Activated naive CD4-positive, alpha-beta T cell treated with anti-CD3 and anti-CD28 coated beads, Interleukin-2, amount 50 U/mL, for 72 hours (primary cell): ENCODE results near the gene TTC7B. TPM values are rescaled to one million over a fixed set of nuclear protein-coding genes. Genes with fewer than 3 reads are reported as not detected.
"Not testable (repeated sequence)": the region's sequence is repeated elsewhere in the genome, so short reads cannot be mapped to it uniquely, and the experiment has no call there.

Experiments used
- ATAC-seq, 2 donors: fragments of 150-1000 bp; cut with Tn5 transposase; 2 replicates each; pipeline ENCODE4 v1.10.0; 2021; ENCODE audit warnings: mild to moderate bottlenecking in 2 of 2, moderate library complexity in 2 of 2
- DNase-seq, 2 donors: peaks; one replicate each; pipeline ENCODE4 v3.0.0; 2021 to 2022; ENCODE audit warnings: low spot score in 2 of 2
- H3K27ac Mint-ChIP-seq, 2 donors: one replicate each; pipeline ENCODE4 v1.8.0; 2022; ENCODE audit warnings: mild to moderate bottlenecking in 2 of 2, mixed read lengths in 2 of 2
- H3K36me3 Mint-ChIP-seq, 2 donors: one replicate each; pipeline ENCODE4 v1.8.0; 2022; ENCODE audit warnings: mixed read lengths in 2 of 2
- H3K9me3 Mint-ChIP-seq, 2 donors: one replicate each; pipeline ENCODE4 v1.8.0; 2022; ENCODE audit warnings: mixed read lengths in 2 of 2
- total RNA-seq, 2 donors: library from RNA; stranded (reverse); gene quantifications; one replicate each; pipeline ENCODE4 v1.2.3, GENCODE V29; 2022

TTC7B gene
- total RNA-seq, 2 donors from 2014 or later: 7.2 to 9.1 TPM

- H3K27ac Mint-ChIP-seq: peak overlapping the region in 1 of 2 donors; percentile 17
- no peak for ATAC-seq
- H3K36me3 Mint-ChIP-seq: no peaks in the 10 kb centered on the region
- H3K9me3 Mint-ChIP-seq: no peaks in the 10 kb centered on the region
- no peak for DNase-seq
These were observed 280.6 kb downstream of the TTC7B start for GRCh38 chr14:90535556-90536090.

GRCh38 chr14:90534838-90535555 is 281.2 kb downstream of the TTC7B start:
- Mint-ChIP-seq H3K27ac (peak overlapping the region in 1 of 2 donors; percentile 17), H3K9me3 (no peaks in the 10 kb centered on the region), H3K36me3 (no peaks in the 10 kb centered on the region)
- ATAC-seq (no peak), DNase-seq (no peak)

GRCh38 chr14:90534091-90534837 is 282.0 kb downstream of the TTC7B start:
- H3K27ac Mint-ChIP-seq: no peak overlapping the region
- DNase-seq: no peak
- H3K36me3 Mint-ChIP-seq: no peaks in the 10 kb centered on the region
- H3K9me3 Mint-ChIP-seq: no peaks in the 10 kb centered on the region
- ATAC-seq: peak in 1 of 2 donors; percentile 43

GRCh38 chr14:90533591-90534021 is 282.6 kb downstream of the TTC7B start:
- peaks cover 0 to 5% of the 10 kb centered on the region in 2 donors for H3K9me3 Mint-ChIP-seq
- H3K36me3 Mint-ChIP-seq: peaks cover 0 to 5% of the 10 kb centered on the region in 2 donors
- no peak overlapping the region for H3K27ac Mint-ChIP-seq
- no peak for ATAC-seq
- no peak for DNase-seq

- no peak for DNase-seq
- H3K36me3 Mint-ChIP-seq: peaks cover 0 to 9% of the 10 kb centered on the region in 2 donors
- no peak for ATAC-seq
- H3K27ac Mint-ChIP-seq: no peak overlapping the region
- peaks cover 0 to 9% of the 10 kb centered on the region in 2 donors for H3K9me3 Mint-ChIP-seq
These were observed 283.3 kb downstream of the TTC7B start for GRCh38 chr14:90532826-90533525.

- H3K9me3 Mint-ChIP-seq: peaks cover 8 to 15% of the 10 kb centered on the region in 2 donors
- no peak for DNase-seq
- no peak for ATAC-seq
- peaks cover 4 to 16% of the 10 kb centered on the region in 2 donors for H3K36me3 Mint-ChIP-seq
- no peak overlapping the region for H3K27ac Mint-ChIP-seq
These were observed 284.7 kb downstream of the TTC7B start for GRCh38 chr14:90531497-90531896.

GRCh38 chr14:90530523-90530922 is 285.7 kb downstream of the TTC7B start:
- Mint-ChIP-seq H3K36me3 (peaks cover 4 to 23% of the 10 kb centered on the region in 2 donors), H3K27ac (no peak overlapping the region), H3K9me3 (peaks cover 8 to 18% of the 10 kb centered on the region in 2 donors)
- ATAC-seq (no peak), DNase-seq (no peak)

GRCh38 chr14:90527978-90528377 is 288.3 kb downstream of the TTC7B start:
- Mint-ChIP-seq H3K27ac (no peak overlapping the region), H3K36me3 (peaks cover 4 to 23% of the 10 kb centered on the region in 2 donors), H3K9me3 (peaks cover 8 to 18% of the 10 kb centered on the region in 2 donors)
- no peak for ATAC-seq
- DNase-seq: no peak

- peaks cover 8 to 18% of the 10 kb centered on the region in 2 donors for H3K9me3 Mint-ChIP-seq
- peaks cover 4 to 23% of the 10 kb centered on the region in 2 donors for H3K36me3 Mint-ChIP-seq
- not testable (repeated sequence) for ATAC-seq, DNase-seq, H3K27ac Mint-ChIP-seq
These were observed 289.7 kb downstream of the TTC7B start for GRCh38 chr14:90526536-90526935.

GRCh38 chr14:90525353-90526028 is 290.7 kb downstream of the TTC7B start:
- DNase-seq, H3K27ac Mint-ChIP-seq: not testable (repeated sequence)
- Mint-ChIP-seq H3K36me3 (peaks cover 4 to 23% of the 10 kb centered on the region in 2 donors), H3K9me3 (peaks cover 8 to 18% of the 10 kb centered on the region in 2 donors)
- peak; percentile 40 to 53 for ATAC-seq

- Mint-ChIP-seq H3K27ac (no peak overlapping the region), H3K36me3 (peaks cover 4 to 23% of the 10 kb centered on the region in 2 donors), H3K9me3 (peaks cover 8 to 18% of the 10 kb centered on the region in 2 donors)
- DNase-seq: no peak
- no peak for ATAC-seq
These were observed 292.0 kb downstream of the TTC7B start for GRCh38 chr14:90523961-90524875.

GRCh38 chr14:90523544-90523943 is 292.7 kb downstream of the TTC7B start:
- peaks cover 4 to 17% of the 10 kb centered on the region in 2 donors for H3K36me3 Mint-ChIP-seq
- ATAC-seq: no peak
- no peak for DNase-seq
- no peak overlapping the region for H3K27ac Mint-ChIP-seq
- peaks cover 8 to 12% of the 10 kb centered on the region in 2 donors for H3K9me3 Mint-ChIP-seq

- DNase-seq (no peak), ATAC-seq (no peak)
- Mint-ChIP-seq H3K9me3 (peaks cover 8 to 9% of the 10 kb centered on the region in 2 donors), H3K27ac (no peak overlapping the region), H3K36me3 (peaks cover 4 to 14% of the 10 kb centered on the region in 2 donors)
These were observed 293.5 kb downstream of the TTC7B start for GRCh38 chr14:90522571-90523191.

- DNase-seq (no peak), ATAC-seq (no peak)
- H3K36me3 Mint-ChIP-seq: peaks cover 2 to 11% of the 10 kb centered on the region in 2 donors
- peaks cover 5 to 8% of the 10 kb centered on the region in 2 donors for H3K9me3 Mint-ChIP-seq
- no peak overlapping the region for H3K27ac Mint-ChIP-seq
These were observed 294.2 kb downstream of the TTC7B start for GRCh38 chr14:90521930-90522483.
